ENCODE data around the gene ICA1. TPM values are rescaled to one million over a fixed set of nuclear protein-coding genes. Genes with fewer than 3 reads are reported as not detected.

ICA1 gene
- total RNA-seq, 1 donor from 2014 or later = 54.9 TPM

DNA sequence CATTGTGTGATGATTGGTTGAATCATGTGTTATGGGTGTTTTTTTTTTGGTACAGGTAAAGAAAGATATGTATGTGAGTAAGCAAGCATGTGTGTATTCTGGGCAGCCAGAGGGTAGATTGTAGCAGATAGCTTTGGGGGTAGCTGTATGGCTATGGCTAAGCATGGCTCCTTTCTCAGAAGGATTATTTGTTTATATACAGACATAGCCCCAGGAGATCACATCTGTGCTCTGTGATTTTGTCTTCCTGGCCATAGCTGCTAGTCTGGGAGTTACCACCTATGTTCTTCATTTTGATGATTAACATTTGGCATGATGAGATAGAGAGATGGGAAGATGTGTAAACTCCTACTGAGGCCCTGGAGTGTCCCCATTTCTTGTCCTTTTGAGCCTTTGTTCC, 23.2 kb upstream of the ICA1 start:
- H3K27me3 ChIP-seq (ENCODE audit: low read depth) = no peaks in the 10 kb centered on the region
- peaks cover 51% of the 10 kb centered on the region for H3K4me1 ChIP-seq
- H3K36me3 ChIP-seq = no peaks in the 10 kb centered on the region
- TF ChIP-seq, protein P1, sequence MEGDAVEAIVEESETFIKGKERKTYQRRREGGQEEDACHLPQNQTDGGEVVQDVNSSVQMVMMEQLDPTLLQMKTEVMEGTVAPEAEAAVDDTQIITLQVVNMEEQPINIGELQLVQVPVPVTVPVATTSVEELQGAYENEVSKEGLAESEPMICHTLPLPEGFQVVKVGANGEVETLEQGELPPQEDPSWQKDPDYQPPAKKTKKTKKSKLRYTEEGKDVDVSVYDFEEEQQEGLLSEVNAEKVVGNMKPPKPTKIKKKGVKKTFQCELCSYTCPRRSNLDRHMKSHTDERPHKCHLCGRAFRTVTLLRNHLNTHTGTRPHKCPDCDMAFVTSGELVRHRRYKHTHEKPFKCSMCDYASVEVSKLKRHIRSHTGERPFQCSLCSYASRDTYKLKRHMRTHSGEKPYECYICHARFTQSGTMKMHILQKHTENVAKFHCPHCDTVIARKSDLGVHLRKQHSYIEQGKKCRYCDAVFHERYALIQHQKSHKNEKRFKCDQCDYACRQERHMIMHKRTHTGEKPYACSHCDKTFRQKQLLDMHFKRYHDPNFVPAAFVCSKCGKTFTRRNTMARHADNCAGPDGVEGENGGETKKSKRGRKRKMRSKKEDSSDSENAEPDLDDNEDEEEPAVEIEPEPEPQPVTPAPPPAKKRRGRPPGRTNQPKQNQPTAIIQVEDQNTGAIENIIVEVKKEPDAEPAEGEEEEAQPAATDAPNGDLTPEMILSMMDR (IDR thresholded peaks at IDR 0.05; ENCODE audit: borderline replicate concordance) = no peak
- no peak overlapping the region for H3K4me3 ChIP-seq
- peak overlapping the region; percentile 87 for H3K27ac ChIP-seq (replicated peaks)
- intact Hi-C loops (cut with micrococcal nuclease) = no loop called here
- no peaks in the 10 kb centered on the region for H3K9me3 ChIP-seq (replicated peaks)
- DNase-seq = no peak

DNA sequence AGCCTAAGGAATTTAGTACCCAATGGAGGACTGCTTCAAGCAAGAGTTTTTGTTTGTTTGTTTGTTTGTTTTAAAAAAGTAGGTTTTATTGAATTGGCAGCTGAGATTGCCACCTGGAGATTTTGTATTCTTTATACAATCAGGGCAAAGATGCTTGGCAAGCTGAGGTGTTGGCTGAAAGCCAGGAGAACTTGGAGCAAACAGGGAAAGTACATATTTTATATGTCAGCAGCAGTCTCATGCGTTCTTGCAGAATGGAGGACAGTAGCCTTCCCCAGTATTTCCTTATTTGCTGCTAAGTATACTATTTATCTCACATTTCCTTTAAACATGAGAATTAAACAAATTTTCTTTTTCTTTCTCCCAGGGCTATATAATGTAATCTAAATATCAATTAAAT, 22.6 kb upstream of the ICA1 start:
- no peaks in the 10 kb centered on the region for H3K27me3 ChIP-seq (ENCODE audit: low read depth)
- TF ChIP-seq, protein P1 (IDR thresholded peaks at IDR 0.05; ENCODE audit: borderline replicate concordance) = no peak
- no peaks in the 10 kb centered on the region for H3K36me3 ChIP-seq
- intact Hi-C loops (cut with micrococcal nuclease) = no loop called here
- no peak overlapping the region for H3K4me3 ChIP-seq
- peaks cover 48% of the 10 kb centered on the region for H3K4me1 ChIP-seq
- no peaks in the 10 kb centered on the region for H3K9me3 ChIP-seq (replicated peaks)
- H3K27ac ChIP-seq (replicated peaks) = peak overlapping the region; percentile 87
- DNase-seq = no peak

DNA sequence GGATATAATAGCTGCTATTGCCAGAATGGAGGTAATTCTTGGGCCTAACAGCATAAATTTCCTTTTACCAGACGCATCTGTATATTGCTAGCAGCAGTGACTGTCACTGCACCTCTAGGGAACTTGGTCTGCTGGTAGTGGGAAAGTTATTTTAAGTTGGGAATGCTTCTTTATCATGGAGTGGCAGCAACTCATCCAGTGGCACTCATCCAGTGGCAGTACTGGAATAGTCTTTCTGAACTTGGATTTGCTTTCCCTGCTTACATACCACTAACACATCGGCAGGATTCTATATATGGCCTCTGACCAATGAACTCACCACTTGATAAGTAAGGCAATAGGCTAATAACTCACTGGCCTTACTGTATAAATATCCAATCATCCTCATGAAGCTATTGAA, 22.0 kb upstream of the ICA1 start:
- Histone ChIP-seq H3K36me3 (no peaks in the 10 kb centered on the region), H3K4me1 (peaks cover 48% of the 10 kb centered on the region), H3K27me3 (ENCODE audit: low read depth) (no peaks in the 10 kb centered on the region), H3K4me3 (no peak overlapping the region), H3K27ac (replicated peaks) (peak overlapping the region; percentile 87), H3K9me3 (replicated peaks) (no peaks in the 10 kb centered on the region)
- peak; percentile 25 for DNase-seq
- TF ChIP-seq, protein P1 (IDR thresholded peaks at IDR 0.05; ENCODE audit: borderline replicate concordance) = no peak
- intact Hi-C loops (cut with micrococcal nuclease) = no loop called here

DNA sequence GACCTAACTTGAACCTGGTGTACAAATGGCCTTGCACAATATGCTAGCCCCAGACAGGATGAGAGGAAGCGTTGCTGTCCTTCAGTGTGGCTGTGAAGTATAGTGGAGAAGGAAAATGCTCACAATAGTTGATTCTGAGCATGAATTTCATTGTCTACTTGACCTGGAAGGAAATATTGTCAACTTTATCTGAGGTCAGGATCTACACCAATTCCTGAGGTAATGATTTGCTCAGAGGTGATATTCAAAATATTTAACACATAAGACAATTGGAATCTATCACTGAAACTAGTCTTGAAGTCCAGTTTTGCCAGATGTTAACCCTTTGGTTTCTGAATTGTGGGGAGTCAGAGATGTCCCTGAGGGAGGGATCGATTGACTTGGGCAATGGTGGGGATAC, 20.9 kb upstream of the ICA1 start:
- H3K36me3 ChIP-seq = no peaks in the 10 kb centered on the region
- no peaks in the 10 kb centered on the region for H3K9me3 ChIP-seq (replicated peaks)
- H3K4me3 ChIP-seq = no peak overlapping the region
- peaks cover 43% of the 10 kb centered on the region for H3K4me1 ChIP-seq
- H3K27me3 ChIP-seq (ENCODE audit: low read depth) = no peaks in the 10 kb centered on the region
- H3K27ac ChIP-seq (replicated peaks) = peak overlapping the region; percentile 87
- intact Hi-C loops (cut with micrococcal nuclease) = no loop called here
- TF ChIP-seq, protein P1 (IDR thresholded peaks at IDR 0.05; ENCODE audit: borderline replicate concordance) = no peak
- no peak for DNase-seq

DNA sequence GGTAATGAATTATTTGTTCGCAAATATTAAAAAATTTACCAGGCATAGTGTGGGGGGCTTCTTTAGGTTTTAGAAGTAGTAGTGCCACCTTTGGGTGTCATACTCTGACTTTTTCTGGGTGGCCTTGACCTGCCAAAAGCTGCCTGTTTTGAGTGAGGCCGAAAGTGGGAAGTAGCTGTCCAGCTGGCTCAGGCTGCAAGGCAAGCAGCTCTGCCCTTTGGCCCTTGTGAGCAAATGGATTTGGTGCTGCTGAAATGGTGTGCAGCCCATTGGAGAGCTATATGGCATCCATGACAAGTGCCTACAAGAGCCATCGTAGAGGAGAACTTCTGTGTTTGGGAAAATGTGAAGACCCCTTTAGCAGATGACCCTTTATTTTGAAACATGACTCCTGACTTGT, 20.2 kb upstream of the ICA1 start:
- Histone ChIP-seq H3K27ac (replicated peaks) (peak overlapping the region; percentile 87), H3K4me1 (peaks cover 36% of the 10 kb centered on the region), H3K4me3 (no peak overlapping the region), H3K27me3 (ENCODE audit: low read depth) (no peaks in the 10 kb centered on the region), H3K36me3 (no peaks in the 10 kb centered on the region), H3K9me3 (replicated peaks) (no peaks in the 10 kb centered on the region)
- TF ChIP-seq, protein P1 (IDR thresholded peaks at IDR 0.05; ENCODE audit: borderline replicate concordance) = no peak
- no peak for DNase-seq
- intact Hi-C loops (cut with micrococcal nuclease) = no loop called here

DNA sequence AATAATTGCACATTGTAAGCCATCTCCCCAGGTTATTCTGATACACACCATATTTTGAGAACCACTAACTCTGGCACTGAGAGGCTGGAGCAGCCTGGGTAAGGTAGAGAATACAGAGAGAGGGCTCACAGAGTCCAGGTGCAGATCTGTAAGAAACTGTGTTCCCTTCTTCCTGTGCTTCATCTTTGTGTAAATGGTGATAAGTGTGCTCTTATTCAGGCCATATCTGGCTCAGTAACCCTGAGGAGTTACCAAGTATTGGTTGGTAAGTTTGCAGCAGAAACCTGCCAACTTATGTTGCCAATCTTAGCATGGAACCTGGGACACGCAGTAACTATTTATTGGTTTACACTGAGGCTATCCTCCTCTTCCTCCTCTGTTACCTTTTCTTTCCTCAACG, 16.2 kb upstream of the ICA1 start:
- no peak for DNase-seq
- Histone ChIP-seq H3K36me3 (no peaks in the 10 kb centered on the region), H3K27ac (replicated peaks) (no peak overlapping the region), H3K9me3 (replicated peaks) (no peaks in the 10 kb centered on the region), H3K27me3 (ENCODE audit: low read depth) (no peaks in the 10 kb centered on the region), H3K4me3 (no peak overlapping the region), H3K4me1 (peaks cover 12% of the 10 kb centered on the region)
- intact Hi-C loops (cut with micrococcal nuclease) = no loop called here
- TF ChIP-seq, protein P1 (IDR thresholded peaks at IDR 0.05; ENCODE audit: borderline replicate concordance) = no peak
